GM04503 (cell line): ENCODE data around the gene LYRM2.

Source experiments
- DNase-seq: peaks from one replicate; pipeline ENCODE4 v3.0.0-alpha.2; 2012; ENCODE audit warnings: low read depth

LYRM2 gene, protein sequence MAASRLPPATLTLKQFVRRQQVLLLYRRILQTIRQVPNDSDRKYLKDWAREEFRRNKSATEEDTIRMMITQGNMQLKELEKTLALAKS

DNA sequence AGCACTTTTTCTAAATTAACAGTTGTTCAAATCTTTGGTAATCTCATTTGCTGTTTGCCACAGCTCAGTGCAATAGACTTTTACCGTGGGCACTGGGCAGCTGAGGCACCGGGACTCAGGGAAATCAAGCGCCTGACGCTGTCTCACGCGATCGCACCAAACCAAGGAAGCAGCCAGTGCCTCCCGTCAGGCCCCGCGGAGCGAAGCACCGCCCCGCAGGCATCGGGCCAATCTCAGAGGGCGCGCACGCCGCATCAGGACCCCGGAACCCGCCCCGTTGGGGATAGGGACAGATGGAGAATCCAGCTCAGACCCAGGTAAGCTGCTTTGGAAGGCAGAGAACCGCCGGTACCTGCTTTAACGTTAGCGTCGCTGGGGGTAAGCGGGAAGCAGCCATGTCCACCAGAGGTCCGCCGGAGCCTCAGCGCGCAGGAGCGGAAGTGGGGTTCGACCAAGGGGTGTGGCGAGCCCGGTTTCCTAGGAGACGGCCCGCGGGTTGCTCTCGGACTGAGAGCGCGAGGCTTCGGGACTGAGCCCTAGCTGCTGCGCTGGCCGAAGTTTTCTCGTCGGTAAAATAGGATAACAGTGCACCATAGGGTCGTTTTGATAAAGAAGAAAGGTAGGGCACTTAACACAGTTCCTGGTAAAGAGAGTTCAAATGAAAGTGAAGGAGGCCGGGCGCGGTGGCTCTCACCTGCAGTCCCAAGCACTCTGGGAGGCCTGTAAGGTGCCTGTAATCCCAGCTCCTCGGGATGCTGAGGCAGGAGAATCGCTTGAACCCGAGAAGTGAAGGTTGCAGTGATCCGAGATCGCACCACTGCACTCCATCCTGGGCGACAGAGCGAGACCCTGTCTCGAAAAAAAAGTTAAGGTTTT is at the start of gene LYRM2:
Gene LYRM2, minus strand, starts transcription at position 428 of the 876 bp plus-strand sequence. Its CDS starts 31 bp downstream, at position 397.
- peak; percentile 66 for DNase-seq

DNA sequence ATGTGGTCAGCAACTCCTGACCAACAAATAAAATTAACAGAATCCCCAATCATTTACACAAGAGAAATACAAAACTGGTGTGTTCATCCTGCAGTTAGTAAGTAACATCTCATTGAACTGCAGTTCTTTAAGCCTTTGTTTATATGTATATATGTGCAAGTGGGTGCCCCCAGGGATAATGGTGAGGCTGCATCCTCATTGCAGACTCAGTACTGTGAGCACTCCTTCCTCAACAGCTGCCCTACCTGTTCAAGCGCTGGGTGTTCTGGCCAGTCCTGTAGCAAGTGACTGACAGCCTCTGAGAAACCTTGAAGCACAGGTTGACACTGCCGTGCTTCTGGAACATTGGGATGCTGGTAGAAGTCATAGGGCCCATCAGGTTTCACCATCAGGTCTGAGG is 49.8 kb upstream of the LYRM2 start:
- no peak for DNase-seq

DNA sequence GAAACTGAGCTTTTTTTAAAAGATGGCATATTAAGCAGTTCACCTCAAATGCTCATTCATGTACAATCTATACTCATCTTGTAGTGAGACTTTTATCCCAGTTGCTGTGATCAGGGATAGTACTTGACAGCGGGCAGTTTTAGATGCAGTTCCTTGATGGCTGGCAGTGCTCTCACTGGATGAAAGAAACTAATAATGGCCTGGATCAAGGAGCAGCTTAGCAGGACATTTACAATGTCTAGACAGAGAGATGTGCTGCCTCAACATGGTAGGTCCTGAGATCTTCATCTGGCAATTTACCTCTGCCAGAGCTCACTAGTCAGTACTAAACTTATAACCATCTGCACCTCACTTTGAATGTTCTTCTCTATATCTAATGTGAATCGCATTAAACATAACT is 46.8 kb upstream of the LYRM2 start:
- DNase-seq = no peak

DNA sequence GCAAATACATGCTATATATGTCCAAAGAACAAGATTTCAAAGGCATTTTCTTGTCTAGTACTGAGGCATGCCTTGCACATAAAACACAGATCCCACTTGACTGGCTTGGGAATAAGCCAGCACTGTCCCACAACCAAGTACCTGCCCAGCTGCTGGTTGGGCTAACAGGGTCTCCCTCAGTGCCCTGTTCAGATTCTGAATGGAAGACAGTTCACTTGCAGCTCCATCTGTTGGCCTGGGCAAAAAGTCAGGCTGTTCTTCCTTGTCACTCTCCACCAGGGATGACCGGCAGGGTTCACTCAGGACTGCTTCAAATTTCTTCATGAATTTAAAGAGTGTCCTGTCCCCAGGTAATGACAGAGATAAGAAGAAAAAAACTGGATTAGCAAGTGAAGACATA is 44.4 kb upstream of the LYRM2 start:
- DNase-seq = no peak

DNA sequence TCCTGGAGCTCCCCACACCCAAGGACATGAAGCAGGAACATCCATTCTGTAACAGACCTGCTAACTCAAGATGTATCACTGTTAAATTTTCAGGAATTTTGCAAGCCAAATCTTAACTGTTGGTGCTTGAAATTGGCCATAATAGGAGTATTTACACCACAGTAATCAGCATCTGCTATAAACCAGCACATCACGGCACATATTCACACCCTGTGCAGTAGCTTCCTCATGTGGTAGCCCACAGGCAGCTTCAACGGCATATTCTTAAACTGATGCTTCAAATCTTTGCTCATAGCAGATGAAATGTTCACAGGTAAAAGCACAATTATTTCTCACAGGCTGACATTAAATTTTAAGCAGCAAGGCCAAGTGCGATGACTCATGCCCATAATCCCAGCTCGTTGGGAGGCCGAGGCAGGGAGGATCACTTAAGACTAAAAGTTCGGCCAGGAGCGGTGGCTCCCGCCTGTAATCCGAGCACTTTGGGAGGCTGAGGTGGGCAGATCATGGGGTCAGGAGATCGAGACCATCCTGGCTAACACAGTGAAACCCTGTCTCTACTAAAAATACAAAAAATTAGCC is 43.5 kb upstream of the LYRM2 start:
- DNase-seq = no peak

DNA sequence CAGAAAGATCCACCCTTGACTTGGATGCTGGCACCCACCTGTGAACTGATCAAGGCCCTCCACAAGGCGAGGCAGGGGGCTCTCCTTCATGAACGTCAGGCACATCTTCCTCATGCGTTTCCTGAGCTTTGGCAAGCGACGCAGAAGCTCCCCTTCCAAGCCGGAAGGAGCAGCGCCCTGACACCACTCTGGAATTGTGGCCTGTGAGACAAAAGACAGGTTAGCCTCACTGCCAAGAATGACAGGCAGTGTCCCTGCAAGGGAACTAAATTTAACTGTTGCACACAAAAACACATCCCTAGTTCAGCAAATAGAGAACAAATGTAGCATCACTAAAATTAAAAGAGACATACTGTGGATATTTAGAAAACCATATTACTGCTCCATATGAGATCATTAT is 42.0 kb upstream of the LYRM2 start:
- DNase-seq = no peak

DNA sequence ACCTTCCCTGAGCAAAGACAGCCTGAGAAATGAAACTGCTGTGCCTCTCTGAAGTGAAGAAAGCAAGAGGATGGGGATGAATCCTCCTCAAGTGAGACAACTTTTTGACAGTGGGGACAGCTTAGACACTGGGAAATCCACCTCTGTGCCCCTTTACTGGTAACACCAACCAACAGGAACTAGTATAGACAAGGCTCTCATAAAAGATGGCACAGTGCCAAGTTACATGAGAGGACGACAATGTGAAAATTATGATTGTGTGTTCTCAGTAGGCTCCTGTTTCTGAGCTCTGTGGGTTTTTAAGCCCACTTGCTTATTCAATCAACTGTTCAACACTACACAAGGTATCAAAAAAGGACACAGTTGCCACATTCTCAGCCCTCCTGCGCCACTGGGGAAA is 41.6 kb upstream of the LYRM2 start:
- no peak for DNase-seq

DNA sequence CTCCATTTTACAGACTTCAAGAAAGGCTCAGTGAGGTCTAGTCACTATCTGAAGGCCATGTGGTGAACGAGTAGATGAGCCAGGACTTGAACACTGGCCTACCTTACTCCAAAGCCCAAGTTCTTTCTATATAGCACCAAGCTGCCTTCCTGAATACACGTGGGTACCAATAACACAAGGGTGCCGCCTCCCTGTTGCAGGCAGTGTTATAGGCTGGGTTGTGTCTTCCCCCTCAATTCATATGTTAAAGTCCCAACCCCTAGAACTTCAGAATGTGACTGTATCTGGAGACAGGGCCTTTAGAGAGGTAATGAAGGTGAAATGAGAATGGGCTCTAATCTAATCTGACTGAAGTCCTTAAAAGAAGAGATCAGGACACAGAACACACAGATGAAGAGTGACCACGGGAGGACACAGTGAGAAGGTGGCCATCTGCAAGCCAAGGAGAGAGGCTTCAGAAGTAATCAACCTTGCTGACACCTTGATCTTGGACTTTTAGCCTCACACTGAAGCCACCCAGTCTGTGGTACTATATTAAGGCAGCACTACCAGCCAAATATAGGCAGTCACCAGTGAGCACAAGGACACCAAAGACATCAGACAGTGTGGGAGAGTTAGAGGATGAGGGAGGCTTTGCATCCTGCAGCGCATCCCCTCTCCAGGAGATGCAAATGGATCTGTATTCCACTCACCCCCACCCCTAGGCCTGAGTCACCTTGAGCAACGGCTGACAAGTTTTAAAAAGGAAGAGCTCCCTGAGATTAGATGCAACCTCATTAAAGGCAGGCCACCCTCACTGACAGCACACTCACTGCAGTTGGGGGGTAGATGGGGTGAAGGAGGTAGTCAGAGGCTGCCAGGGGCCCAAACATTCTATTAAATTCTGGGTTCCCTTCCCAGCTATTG is 40.9 kb upstream of the LYRM2 start:
- no peak for DNase-seq

DNA sequence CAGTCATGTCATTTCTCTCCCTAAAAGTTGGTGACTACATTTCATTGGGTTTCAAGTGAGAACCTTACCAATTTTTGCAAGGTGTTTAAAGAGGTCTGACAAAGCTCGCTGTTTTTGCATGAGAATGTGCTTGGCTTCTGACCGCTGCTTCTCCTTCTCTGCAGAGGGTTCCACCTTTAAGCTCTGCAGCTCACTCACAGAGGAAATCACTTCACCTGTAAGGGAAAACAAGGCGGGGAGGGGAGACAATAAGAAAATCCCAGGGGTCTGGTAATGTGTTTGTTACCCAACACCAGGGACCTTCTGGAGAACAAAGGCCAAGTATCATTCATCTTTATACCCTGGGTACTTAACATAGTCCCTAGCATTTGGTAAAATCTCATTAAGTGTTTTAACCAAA is 40.0 kb upstream of the LYRM2 start:
- no peak for DNase-seq

DNA sequence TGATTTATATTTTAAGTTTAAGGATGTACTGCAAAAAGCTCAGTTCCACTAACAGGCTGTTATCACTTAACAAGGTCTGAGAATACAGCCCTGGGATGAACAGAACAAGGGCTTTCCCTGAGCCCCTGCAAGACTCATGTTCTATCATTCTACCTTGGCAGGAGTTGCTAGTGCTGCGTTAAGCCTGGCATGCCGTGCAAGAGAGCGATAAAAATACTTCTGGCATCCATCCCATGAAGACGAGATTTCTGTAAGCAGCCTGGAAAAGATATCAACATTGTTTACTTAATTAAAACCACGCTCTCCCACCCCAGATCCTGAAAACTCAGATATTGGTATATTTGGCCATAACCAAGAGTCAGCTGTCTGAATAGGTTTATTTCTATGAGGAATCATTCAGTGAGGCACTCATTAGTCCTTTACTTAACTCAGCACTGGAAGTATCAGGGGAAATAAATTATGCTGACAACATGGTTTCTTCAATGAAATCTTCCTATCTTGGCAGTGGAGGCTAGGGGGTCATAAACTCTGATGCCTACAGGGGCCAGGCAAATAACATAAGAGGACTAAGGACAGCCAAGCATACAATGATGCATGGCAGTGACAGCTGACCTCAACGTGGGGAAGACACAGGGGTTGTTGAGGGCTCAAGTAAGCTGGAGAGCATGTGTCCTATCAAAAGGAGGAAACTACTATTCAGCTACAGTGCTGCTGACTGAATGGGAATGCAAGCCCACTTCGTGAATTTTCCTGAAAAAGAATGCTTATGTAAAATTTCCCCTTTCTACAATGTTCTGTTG is 37.6 kb upstream of the LYRM2 start:
- no peak for DNase-seq

DNA sequence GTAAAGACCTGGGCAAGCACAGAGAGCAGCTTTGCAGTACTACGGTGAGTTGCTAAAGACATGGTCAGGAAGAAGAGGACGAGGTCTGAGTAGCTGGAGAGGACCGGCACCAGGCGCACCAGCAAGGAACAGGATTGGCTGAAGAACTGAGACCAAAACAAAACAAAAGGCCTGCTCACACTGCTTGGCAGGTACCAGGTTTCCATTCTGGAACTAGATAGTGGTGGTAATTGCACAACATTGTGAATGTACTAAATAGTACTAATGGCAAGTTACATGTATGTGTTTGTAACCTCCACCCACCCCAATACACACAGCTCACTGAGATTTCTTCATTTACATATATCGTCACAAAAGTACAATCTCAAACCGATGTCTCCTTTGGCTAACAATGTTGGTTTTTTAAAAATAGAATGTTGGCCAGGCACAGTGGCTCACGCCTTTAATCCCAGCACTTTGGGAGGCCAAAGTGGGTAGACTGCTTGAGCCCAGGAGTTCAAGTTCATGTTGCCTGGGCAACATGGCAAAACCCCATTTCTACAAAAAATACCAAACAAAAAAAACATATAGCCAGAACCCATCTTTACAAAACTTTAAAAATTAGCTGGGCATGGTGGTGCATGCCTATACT is 32.5 kb upstream of the LYRM2 start:
- DNase-seq = no peak

DNA sequence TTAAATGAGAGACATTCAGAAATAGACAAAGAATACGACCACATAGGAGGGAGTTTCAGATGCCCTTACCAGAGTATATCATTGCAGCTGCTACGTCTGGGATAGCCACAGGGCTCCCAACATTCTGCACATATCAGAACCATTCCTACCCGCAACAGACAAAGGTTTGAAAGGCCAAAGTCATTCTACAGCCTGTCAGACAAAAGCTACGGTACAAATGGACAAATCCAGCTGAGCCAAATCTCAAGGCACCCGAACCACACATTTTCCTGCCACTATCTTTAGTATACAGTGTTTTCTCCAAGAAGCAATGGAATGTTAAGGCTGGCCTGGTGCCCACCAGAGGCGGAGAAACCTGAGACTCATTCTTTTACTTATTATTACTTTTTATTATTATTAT is 30.5 kb upstream of the LYRM2 start:
- no peak for DNase-seq

DNA sequence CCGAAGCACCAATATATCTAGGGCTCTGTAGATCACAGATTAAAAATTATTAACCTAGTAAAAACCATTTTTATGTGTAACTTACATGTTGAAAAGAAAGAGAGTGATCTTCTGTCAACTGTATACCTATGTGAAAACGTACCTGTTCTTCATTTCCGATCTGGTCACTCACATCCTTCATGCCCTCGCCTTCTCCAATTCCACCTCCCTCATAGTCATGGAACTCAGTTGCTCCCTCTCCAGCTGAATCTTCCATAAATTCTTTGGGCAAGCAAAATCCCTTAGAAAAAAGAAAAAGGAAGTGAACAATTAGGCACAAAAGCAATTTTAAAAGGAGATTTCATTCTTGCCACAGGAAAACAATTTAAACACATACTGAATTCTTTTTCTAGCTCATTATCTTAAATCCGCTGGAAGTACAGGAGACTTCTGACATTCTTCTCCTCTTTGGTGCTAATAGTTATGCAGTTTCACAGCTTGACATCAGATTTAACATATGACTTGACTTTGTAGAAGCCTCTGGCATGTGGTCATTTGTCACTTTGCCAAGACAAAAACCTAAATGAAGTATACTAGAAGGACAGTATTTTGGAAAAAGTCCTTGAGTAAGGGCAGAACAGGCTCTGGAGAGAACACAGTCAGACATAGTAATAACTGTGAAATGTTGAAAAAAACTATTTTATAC is 29.5 kb upstream of the LYRM2 start:
- no peak for DNase-seq

DNA sequence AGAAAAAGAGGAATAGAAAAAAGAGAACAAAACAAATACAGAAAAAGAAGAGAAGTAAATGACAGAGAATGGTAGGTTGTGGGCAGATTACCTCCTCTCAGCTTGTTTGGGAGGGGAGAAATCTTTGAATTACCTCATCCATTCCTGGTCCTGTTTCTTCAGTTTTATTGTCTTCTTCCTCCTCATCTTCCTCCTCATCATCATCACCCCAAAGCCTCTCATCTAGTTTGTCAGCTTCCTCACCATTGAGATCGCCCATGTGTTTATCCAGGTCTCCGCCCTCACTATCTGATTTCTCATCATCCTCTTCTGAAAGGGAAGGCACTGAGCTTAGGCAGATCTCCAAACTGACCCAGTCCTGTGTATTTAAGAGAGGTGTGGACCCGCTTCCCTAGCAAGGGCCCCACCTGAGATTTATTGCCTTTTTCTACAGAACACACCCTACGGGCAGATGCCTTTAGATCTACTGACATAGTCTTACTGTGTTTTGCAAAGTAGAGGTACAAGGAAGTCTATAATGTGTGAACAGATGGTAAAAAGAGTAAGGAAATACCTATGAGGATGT is 24.2 kb upstream of the LYRM2 start:
- DNase-seq = no peak

DNA sequence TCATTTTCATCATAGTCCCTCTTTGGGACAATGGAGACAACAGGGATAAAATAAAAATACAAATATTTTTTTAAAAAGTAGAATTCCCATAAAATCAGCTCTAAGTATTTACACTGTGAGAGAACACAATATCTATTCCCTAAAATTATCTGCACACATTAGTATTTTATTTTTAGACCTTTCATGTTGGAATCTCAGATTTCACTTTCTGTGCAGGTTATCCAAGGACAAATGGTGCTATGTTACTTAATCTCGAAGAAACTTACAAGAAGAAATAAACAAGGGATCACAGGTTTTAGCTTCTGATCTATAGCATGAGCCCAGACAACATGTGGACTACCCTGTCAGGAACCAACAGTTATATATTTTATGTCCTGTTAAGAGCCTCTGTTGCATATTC is 23.0 kb upstream of the LYRM2 start:
- DNase-seq = no peak

DNA sequence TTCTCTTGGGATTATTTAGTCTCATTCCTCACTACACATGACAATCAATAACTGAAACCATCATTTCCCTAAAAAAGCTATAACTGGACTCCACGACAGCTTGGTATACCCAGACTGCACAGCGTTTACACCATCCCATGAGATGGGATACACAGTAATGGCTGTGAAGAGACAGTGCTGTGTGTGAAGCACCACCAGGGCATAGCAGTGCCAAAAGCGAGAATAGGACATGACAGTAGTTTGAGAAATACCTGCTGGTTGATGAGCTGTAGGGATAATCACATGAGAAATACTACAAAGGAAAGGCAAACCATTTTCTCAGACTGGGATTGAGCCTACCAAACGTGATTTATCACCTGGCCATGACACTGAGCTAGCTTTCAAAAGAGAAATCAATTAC is 22.4 kb upstream of the LYRM2 start:
- no peak for DNase-seq

DNA sequence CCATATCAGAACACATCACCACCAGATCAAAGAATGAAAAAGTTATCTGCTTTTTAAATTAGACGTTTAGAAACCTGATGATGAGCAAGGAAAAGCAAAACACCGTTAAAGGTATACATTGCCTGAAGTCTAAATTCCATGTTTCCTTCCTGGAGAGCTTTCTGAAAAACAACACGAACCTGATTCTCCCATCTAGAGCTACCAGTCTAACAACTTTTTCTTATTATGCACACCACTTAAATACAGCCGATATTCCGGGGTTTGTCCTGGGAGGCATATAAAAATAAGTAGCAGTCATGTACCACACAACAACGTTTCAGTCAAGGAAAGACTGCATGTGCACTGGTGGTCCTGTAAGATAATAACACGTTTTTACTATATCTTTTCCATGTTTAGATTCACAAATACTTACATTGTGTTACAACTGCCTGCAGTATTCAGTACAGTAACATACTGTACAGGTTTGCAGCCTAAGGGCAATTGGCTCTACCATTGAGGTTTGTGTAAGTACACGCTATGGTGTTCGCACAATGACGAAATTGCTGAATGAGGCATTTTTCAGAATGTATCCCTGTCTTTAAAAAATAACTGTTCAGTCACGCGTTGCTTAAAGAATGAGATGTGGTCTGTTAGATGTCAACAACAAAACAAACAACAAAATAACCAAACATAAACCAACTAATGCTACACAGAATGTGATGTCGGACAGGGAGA is 19.1 kb upstream of the LYRM2 start:
- DNase-seq = no peak

DNA sequence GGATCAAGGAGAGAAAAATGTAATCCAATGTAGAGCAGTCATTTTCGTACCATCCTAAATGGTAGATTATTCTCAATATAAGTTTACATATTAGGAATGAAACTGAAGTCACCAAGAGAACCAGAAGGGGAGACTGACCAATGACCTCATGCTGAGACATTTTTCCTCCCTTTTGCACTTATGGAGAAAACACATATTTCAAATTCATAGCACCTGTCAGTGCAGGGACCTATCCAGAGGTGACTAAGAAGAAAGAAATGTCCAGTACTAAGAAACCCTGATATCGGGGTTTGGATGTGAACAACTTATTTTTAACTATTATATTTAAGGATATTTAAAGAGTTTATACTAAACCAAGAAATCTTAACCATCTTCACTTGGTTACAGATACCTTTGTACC is 16.6 kb upstream of the LYRM2 start:
- no peak for DNase-seq

DNA sequence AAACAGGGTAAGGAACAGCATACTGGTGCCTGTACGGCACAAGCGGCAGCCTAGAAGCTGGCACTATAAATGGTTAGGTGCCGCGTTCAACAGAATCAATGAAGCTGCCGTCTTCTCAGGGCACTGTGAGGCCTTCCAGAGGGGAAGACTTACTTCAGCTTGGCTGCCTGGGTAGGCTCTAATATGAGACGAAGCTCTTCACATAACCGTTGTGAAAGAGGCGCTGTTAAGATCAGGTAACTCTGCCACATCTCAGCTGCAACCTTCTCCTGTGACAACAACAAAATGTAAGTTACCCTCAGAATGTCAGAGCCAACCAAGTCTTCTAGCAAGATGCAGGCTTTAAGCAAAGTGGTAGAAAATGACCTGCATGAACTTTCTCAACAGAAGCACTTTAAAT is 12.0 kb upstream of the LYRM2 start:
- no peak for DNase-seq

DNA sequence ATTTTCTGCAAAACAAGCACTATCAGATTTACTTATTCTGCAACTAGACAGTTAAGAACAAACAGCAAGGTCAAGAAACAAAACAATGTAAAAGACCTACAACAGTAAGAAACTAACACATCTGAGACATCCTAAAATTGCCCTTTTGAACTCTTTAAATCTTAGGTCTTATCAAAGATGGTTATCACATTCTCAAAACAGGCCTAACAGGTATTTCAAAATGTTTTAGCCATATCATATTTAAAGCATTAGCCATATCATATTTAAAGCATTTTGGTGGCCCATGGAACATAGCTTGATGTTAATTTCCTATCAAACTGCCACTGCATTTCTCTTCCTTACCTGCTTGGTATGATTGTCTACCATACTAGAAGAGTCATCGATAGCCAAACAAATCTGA is 11.1 kb upstream of the LYRM2 start:
- no peak for DNase-seq
